ENCODE measurements around the gene EFCAB8.

Gene EFCAB8

DNA sequence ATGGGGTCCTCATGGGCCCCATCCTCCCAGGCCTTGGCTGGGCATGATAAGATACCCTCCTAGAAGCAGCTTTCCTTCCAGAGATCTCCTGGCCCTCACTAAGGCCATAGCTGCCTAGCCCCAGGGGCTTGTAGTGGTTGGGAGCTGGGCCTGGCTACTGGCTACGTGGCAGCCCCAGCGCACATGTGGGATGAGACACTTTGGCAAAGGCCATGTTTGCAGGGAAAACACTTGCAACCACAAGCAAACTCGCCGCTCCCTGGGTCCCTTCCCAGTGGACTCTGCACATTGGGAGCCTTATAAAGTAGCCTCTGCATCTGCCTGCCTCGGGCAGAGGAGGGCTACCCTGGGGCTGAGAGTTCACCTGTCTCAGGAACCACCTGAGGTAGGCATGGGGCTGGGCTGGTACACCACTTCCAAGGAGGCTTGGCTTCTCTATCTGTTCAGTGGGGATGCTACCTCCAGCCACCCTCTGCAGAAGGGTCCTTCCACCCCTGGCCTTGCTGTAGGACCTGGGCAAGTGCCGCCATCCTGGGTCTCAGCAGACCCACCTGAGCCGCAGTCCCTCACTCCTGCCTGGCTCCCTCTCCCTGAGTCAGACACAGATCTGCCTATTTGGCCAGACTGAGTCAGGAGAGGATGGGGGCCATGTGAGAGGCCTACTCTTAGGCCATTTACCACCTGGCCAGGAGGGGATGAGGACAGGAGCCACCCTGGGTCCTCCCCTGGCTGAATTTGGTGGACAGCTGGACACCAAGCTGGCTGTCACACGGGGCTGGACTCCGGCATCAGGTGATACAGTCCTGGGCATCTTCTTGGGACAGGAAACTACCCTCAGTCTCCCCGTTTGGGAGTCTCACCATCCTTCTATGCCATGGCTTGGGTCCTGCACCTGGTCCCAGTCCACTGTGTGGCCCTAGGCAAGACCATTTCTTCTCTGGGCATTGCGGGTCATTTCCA, 148.9 kb downstream of the EFCAB8 start, which contains the start of gene BPIFB2:
Gene BPIFB2 (plus strand): TSS at position 329 of the 960 bp plus-strand sequence. CDS start 871 bp downstream, outside the sequence.
- TF ChIP-seq, protein P1, sequence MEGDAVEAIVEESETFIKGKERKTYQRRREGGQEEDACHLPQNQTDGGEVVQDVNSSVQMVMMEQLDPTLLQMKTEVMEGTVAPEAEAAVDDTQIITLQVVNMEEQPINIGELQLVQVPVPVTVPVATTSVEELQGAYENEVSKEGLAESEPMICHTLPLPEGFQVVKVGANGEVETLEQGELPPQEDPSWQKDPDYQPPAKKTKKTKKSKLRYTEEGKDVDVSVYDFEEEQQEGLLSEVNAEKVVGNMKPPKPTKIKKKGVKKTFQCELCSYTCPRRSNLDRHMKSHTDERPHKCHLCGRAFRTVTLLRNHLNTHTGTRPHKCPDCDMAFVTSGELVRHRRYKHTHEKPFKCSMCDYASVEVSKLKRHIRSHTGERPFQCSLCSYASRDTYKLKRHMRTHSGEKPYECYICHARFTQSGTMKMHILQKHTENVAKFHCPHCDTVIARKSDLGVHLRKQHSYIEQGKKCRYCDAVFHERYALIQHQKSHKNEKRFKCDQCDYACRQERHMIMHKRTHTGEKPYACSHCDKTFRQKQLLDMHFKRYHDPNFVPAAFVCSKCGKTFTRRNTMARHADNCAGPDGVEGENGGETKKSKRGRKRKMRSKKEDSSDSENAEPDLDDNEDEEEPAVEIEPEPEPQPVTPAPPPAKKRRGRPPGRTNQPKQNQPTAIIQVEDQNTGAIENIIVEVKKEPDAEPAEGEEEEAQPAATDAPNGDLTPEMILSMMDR (IDR thresholded peaks at IDR 0.05; ENCODE audit: control insufficient read depth, extremely low read depth, insufficient read depth) = no peak
- no peak within 1 kb of the TSS for H3K4me3 ChIP-seq (ENCODE audit: low read depth, low read length)
- no peak for DNase-seq (ENCODE audit: low read depth)

DNA sequence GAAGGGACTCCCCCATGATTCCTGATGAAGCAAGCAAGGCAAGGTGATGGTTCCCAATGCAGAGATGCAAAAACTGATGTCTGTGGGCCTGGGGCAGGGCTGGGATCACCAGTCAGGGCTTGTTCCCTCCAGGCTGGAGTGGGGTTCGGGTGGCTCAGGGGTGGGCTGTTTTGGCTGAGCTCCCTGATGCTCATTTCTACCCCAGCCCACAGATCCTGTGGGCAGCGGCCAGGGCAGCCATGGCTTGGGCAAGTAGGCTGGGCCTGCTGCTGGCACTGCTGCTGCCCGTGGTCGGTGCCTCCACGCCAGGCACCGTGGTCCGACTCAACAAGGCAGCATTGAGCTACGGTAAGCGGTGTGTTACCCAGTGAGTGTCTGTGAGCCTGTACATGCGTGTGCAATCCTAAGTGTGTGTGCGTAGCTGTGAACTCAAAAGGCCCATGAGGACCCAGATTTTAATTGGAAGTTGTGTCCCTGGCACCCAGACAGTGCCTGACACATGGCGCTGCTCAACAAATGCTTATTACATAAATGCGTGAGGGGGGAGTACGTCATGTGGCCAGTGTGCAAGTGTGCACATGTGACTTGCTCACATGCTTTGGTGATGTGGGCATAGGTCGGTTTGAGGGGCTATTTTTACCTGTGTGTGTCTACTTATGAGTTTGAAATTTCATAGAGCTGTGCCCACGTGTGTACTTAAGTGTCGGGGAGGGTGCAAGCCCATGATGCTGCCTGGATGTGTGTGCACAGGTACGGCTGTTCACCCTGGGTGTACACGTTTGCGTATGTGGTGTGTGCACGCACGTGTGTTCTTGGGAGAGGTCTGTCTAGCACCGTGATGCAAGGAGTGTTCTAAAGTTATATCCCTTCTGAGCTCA, 149.9 kb downstream of the EFCAB8 start:
- H3K4me3 ChIP-seq (ENCODE audit: low read depth, low read length) = no peak overlapping the region
- DNase-seq (ENCODE audit: low read depth) = no peak
- TF ChIP-seq, protein P1 (IDR thresholded peaks at IDR 0.05; ENCODE audit: control insufficient read depth, extremely low read depth, insufficient read depth) = no peak

DNA sequence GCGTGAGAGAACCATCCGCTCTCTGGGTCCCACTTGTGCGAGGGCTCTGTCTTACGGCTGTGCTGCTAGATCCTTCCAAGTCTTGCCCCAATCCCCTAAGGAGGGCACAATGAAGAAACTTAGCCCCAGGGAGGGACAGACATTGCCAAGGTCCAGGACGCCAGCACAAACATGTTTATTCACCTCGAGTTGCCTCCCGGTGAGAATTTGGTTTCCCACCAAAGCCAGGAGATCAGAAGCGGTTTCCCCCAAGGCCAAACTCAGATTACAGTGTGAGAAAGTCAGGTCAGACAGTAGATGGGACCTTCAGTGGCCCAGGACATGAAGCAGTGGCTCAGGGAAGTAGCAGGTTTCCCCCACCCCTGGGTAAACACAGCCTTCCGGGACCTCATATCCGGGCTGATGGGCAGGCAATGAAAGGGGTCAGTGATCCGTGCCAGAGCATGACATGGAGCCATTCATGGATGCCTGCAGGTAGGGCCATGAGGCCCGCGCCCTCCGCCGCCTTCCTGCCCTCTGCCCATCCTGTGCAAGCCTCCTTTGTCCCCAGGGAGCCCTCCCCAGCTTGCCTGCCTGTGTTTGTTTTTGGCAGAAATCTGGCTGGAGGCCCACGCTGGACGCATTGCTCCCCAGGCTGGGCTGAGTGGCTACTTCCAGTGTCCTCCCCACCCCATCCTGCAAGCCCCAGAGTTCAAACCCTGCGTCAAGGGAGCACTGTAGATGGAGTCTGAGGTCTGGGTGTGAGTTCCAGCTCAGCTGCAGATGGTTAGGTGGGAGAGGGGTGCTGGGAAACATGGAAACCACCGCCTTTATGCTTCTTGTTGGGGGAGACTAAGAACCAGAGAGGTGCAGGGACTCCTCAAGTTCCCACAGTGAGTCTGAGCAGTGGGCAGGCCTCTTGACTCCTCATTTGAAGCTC, 150.8 kb downstream of the EFCAB8 start:
- H3K4me3 ChIP-seq (ENCODE audit: low read depth, low read length) = no peak overlapping the region
- TF ChIP-seq, protein P1 (IDR thresholded peaks at IDR 0.05; ENCODE audit: control insufficient read depth, extremely low read depth, insufficient read depth) = no peak
- no peak for DNase-seq (ENCODE audit: low read depth)

DNA sequence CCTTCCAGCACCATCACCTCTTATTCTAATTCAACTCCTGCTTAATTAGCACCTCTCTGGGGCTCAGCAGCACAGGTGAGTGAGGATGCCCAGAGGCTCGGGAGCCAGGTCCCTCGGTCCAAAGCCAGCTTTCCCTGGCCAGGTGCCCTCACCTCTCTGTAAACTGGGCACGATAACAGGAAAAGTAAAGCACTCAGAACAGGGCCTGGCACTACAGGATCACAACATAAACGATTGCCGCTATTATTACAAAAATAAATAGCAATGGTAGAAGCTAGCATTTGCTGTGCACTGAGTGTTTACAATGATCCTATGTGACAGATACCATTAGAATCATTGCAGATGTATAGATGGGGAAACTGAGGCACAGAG, 151.4 kb downstream of the EFCAB8 start:
- H3K4me3 ChIP-seq (ENCODE audit: low read depth, low read length) = no peak overlapping the region
- DNase-seq (ENCODE audit: low read depth) = peak; percentile 57
- TF ChIP-seq, protein P1 (IDR thresholded peaks at IDR 0.05; ENCODE audit: control insufficient read depth, extremely low read depth, insufficient read depth) = no peak

DNA sequence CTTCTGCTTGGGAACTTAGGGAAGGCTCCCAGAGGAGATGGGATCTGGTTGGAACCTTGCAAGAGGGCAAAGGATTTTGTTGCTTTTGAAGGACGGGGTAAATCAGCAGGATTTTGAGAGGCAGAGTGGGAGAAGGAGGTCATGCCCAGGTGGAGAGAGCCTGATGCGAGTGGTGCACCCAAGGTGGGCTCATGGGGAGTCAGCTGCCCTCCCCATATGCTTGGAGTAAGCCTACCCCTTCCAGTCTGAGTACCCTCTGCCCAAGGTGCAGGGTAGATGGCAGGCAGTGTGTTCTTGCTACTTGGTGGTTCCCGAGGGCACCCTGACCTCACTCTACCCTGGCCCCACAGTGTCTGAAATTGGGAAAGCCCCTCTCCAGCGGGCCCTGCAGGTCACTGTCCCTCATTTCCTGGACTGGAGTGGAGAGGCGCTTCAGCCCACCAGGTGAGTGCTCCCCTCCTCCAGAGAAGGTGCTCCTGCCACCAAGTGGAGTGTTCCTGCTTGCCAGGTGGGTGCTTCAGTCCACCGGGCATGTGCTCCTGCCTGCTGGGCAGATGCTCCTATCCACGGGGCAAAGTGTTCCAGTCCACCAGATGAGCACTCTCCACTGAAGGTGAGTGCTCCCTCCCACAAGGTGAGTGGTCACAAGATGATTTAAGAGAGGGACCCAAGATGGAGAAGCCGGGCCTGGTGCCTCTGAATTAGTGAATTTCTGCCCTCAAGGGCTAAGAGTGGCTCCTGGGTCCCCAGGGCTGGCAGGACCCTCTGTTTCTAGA, 152.1 kb downstream of the EFCAB8 start:
- DNase-seq (ENCODE audit: low read depth) = no peak
- TF ChIP-seq, protein P1 (IDR thresholded peaks at IDR 0.05; ENCODE audit: control insufficient read depth, extremely low read depth, insufficient read depth) = no peak
- no peak overlapping the region for H3K4me3 ChIP-seq (ENCODE audit: low read depth, low read length)

Data from LNCaP clone FGC (cell line).